ENCODE measurements around the gene OR5T1. TPM values are rescaled to one million over a fixed set of nuclear protein-coding genes. Genes with fewer than 3 reads are reported as not detected.

Gene OR5T1
- total RNA-seq, result not detected

GRCh38 chr11:56273854-56274253, at the start of gene OR5T1:
Gene OR5T1 (plus strand): TSS chr11:56274154. CDS start chr11:56275639, 1,485 bp downstream.
- Histone ChIP-seq H3K4me1 (no peaks in the 10 kb centered on the region), H3K9me3 (no peaks in the 10 kb centered on the region), H3K36me3 (no peaks in the 10 kb centered on the region), H3K4me3 (no peak within 1 kb of the TSS), H3K27ac (no peak within 1 kb of the TSS), H3K27me3 (no peaks in the 10 kb centered on the region)
- DNase-seq, result no peak
- no peak for ATAC-seq
- TF ChIP-seq CTCF (IDR thresholded peaks at IDR 0.05 in 4 of 5, conservative IDR thresholded peaks at IDR 0.05 in 1 of 5), result no peak
- no peak for TF ChIP-seq POLR2A (IDR thresholded peaks at IDR 0.05)
- intact Hi-C loops (cut with DNase I; ENCODE audit: low total_unique reads) (no loop called here), in situ Hi-C loops (cut with MboI; ENCODE audit: low sequenced_read_pairs in 4 of 4) (no loop called here)

- Histone ChIP-seq H3K27me3 (no peaks in the 10 kb centered on the region), H3K9me3 (no peaks in the 10 kb centered on the region), H3K27ac (no peak within 1 kb of the TSS), H3K4me3 (no peak within 1 kb of the TSS), H3K4me1 (no peaks in the 10 kb centered on the region), H3K36me3 (no peaks in the 10 kb centered on the region)
- DNase-seq (no peak), ATAC-seq (no peak)
- in situ Hi-C loops (cut with MboI; ENCODE audit: low sequenced_read_pairs in 4 of 4) (no loop called here), intact Hi-C loops (cut with DNase I; ENCODE audit: low total_unique reads) (no loop called here)
- no peak for TF ChIP-seq POLR2A (IDR thresholded peaks at IDR 0.05)
- no peak for TF ChIP-seq CTCF (IDR thresholded peaks at IDR 0.05 in 4 of 5, conservative IDR thresholded peaks at IDR 0.05 in 1 of 5)
Measured at GRCh38 chr11:56234155-56234554, 39.8 kb upstream of the OR5T1 start, which contains the start of gene OR5T2. Gene OR5T2 (minus strand): TSS chr11:56234255. CDS start chr11:56233062, 1,193 bp downstream.

- Histone ChIP-seq H3K27ac (no peak within 1 kb of the TSS), H3K36me3 (no peaks in the 10 kb centered on the region), H3K4me1 (no peaks in the 10 kb centered on the region), H3K4me3 (no peak within 1 kb of the TSS), H3K27me3 (no peaks in the 10 kb centered on the region), H3K9me3 (no peaks in the 10 kb centered on the region)
- TF ChIP-seq POLR2A (IDR thresholded peaks at IDR 0.05), result no peak
- TF ChIP-seq CTCF (IDR thresholded peaks at IDR 0.05 in 4 of 5, conservative IDR thresholded peaks at IDR 0.05 in 1 of 5), result no peak
- intact Hi-C loops (cut with DNase I; ENCODE audit: low total_unique reads) (no loop called here), in situ Hi-C loops (cut with MboI; ENCODE audit: low sequenced_read_pairs in 4 of 4) (no loop called here)
- DNase-seq, result no peak
- ATAC-seq, result no peak
Measured at GRCh38 chr11:56251954-56252353, 22.0 kb upstream of the OR5T1 start, which contains the start of gene OR5T3. Gene OR5T3 (plus strand): TSS chr11:56252254. CDS start chr11:56252254, 0 bp downstream.

DNA sequence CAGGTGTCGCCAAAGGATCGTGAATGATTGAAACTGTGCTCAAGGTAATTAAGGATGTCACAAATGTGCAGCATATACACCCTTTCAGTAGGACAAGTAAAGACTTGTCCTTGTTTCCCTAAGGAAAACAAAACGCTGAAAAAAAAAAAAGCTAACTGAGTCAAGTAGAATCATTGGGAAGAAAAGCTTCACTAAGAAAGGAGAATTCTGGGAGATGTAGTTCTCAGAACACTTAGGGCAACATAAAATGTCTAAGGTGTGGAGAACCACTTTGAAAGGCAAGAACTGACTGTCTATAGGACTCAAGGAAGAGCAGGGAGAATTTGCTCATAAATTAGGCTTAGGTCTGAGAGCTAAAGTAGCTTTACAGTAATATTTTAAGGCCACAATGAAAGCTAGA, 2.9 kb upstream of the OR5T1 start:
- ATAC-seq (no peak), DNase-seq (no peak)
- intact Hi-C loops (cut with DNase I; ENCODE audit: low total_unique reads) (no loop called here), in situ Hi-C loops (cut with MboI; ENCODE audit: low sequenced_read_pairs in 4 of 4) (no loop called here)
- Histone ChIP-seq H3K4me3 (no peak overlapping the region), H3K4me1 (no peaks in the 10 kb centered on the region), H3K36me3 (no peaks in the 10 kb centered on the region), H3K9me3 (no peaks in the 10 kb centered on the region), H3K27me3 (no peaks in the 10 kb centered on the region), H3K27ac (no peak overlapping the region)
- TF ChIP-seq CTCF (IDR thresholded peaks at IDR 0.05 in 4 of 5, conservative IDR thresholded peaks at IDR 0.05 in 1 of 5) (no peak), POLR2A (IDR thresholded peaks at IDR 0.05) (no peak)

DNA sequence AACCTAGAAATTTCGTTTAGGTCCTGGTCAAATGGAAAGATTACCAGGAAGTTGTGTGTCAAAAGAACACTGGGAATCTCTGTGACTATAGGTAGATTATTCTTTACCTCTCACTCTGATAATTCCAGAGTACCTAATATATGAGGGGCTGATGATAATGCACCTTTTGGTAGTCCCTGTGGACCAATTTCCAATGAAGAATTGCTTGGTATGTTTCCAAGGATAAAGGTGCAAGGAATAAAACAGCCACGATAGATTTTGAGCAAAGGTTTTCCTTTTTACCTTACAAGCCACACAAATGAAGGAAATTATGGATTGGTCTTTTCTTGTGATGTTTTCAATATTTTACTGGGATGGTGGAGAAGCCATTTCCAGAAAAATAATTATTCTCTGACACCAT, 18.2 kb downstream of the OR5T1 start, which contains the start of gene OR8H1:
Gene OR8H1 (minus strand): TSS at position 101 of the 400 bp plus-strand sequence. CDS start 1,192 bp downstream, outside the sequence.
- Histone ChIP-seq H3K36me3 (no peaks in the 10 kb centered on the region), H3K27me3 (no peaks in the 10 kb centered on the region), H3K27ac (no peak within 1 kb of the TSS), H3K4me3 (no peak within 1 kb of the TSS), H3K9me3 (no peaks in the 10 kb centered on the region), H3K4me1 (no peaks in the 10 kb centered on the region)
- ATAC-seq, result no peak
- no peak for DNase-seq
- in situ Hi-C loops (cut with MboI; ENCODE audit: low sequenced_read_pairs in 4 of 4) (no loop called here), intact Hi-C loops (cut with DNase I; ENCODE audit: low total_unique reads) (no loop called here)
- no peak for TF ChIP-seq POLR2A (IDR thresholded peaks at IDR 0.05)
- TF ChIP-seq CTCF (IDR thresholded peaks at IDR 0.05 in 4 of 5, conservative IDR thresholded peaks at IDR 0.05 in 1 of 5), result no peak
